Activated CD4-positive, alpha-beta T cell treated with anti-CD3 and anti-CD28 coated beads, Interleukin-2, amount 10 ng/mL, durations not matched to agents 7 days and 5 days (primary cell): ENCODE results near the gene DCST1. TPM values are rescaled to one million over a fixed set of nuclear protein-coding genes. Genes with fewer than 3 reads are reported as not detected.

Experiments
- CTCF ChIA-PET: fragments of 350-600 bp; sonication (Branson Sonifier 250); formaldehyde crosslinking; loops from one replicate; lab custom pipeline; 2021; ENCODE audit warnings: antibody characterized with exemption; lab: Charles Lee
- POLR2A ChIA-PET: fragments of 350-600 bp; sonication (Branson Sonifier 250); formaldehyde crosslinking; loops from one replicate; lab custom pipeline; 2021; ENCODE audit warnings: antibody characterized with exemption; lab: Charles Lee
- DNase-seq: peaks from one replicate; pipeline ENCODE4 v3.0.0-alpha.2; 2020
- H3K27ac Mint-ChIP-seq: one replicate; pipeline ENCODE4 v1.8.0; 2021; ENCODE audit warnings: mild to moderate bottlenecking, moderate library complexity, mixed read lengths
- H3K27me3 Mint-ChIP-seq: one replicate; pipeline ENCODE4 v1.8.0; 2021; ENCODE audit warnings: mixed read lengths
- H3K36me3 Mint-ChIP-seq: one replicate; pipeline ENCODE4 v1.8.0; 2021; ENCODE audit warnings: low read depth, mixed read lengths
- H3K4me1 Mint-ChIP-seq: one replicate; pipeline ENCODE4 v1.8.0; 2021; ENCODE audit warnings: mixed read lengths
- H3K4me3 Mint-ChIP-seq: one replicate; pipeline ENCODE4 v1.8.0; 2021; ENCODE audit warnings: mild to moderate bottlenecking, moderate library complexity, mixed read lengths
- H3K9me3 Mint-ChIP-seq: one replicate; pipeline ENCODE4 v1.8.0; 2021; ENCODE audit warnings: mixed read lengths
- total RNA-seq, 2 experiments: library from RNA; stranded (reverse); gene quantifications; one replicate each; pipeline ENCODE4 v1.2.3, GENCODE V29; 2021

The DCST1 gene
- total RNA-seq, 2 experiments from 2014 or later, result not detected

- no peak for DNase-seq
- no peak overlapping the region for H3K4me3 Mint-ChIP-seq
- POLR2A ChIA-PET, result no interaction called here
- no peaks in the 10 kb centered on the region for H3K36me3 Mint-ChIP-seq
- CTCF ChIA-PET, result interaction anchor here (0.7 to 21.0 kb wide), 2 partner anchors 12 to 15 kb away, joined by 3 to 222 read pairs; no protein-coding TSS in a partner anchor
- no peaks in the 10 kb centered on the region for H3K9me3 Mint-ChIP-seq
- no peak overlapping the region for H3K27ac Mint-ChIP-seq
- no peaks in the 10 kb centered on the region for H3K4me1 Mint-ChIP-seq
- H3K27me3 Mint-ChIP-seq, result peaks cover 3% of the 10 kb centered on the region
These were observed 3.9 kb upstream of the DCST1 start for GRCh38 chr1:155029513-155030242.

GRCh38 chr1:155030243-155030795 is 3.3 kb upstream of the DCST1 start:
- POLR2A ChIA-PET, result no interaction called here
- DNase-seq, result no peak
- CTCF ChIA-PET, result interaction anchor here (5.8 to 21.0 kb wide), 2 partner anchors 12 to 13 kb away, joined by 36 to 222 read pairs; no protein-coding TSS in a partner anchor
- peaks cover 3% of the 10 kb centered on the region for H3K27me3 Mint-ChIP-seq
- H3K27ac Mint-ChIP-seq, result no peak overlapping the region
- no peaks in the 10 kb centered on the region for H3K9me3 Mint-ChIP-seq
- H3K36me3 Mint-ChIP-seq, result no peaks in the 10 kb centered on the region
- no peak overlapping the region for H3K4me3 Mint-ChIP-seq
- H3K4me1 Mint-ChIP-seq, result no peaks in the 10 kb centered on the region

GRCh38 chr1:155030899-155031298 is 2.7 kb upstream of the DCST1 start:
- H3K27ac Mint-ChIP-seq, result no peak overlapping the region
- DNase-seq, result no peak
- no peaks in the 10 kb centered on the region for H3K36me3 Mint-ChIP-seq
- ChIA-PET CTCF (interaction anchor here (5.8 to 21.0 kb wide), 2 partner anchors 13 kb away, joined by 36 to 222 read pairs; no protein-coding TSS in a partner anchor), POLR2A (no interaction called here)
- no peaks in the 10 kb centered on the region for H3K4me1 Mint-ChIP-seq
- H3K27me3 Mint-ChIP-seq, result peaks cover 3% of the 10 kb centered on the region
- no peaks in the 10 kb centered on the region for H3K9me3 Mint-ChIP-seq
- H3K4me3 Mint-ChIP-seq, result no peak overlapping the region

- Mint-ChIP-seq H3K27me3 (peaks cover 7% of the 10 kb centered on the region), H3K4me1 (no peaks in the 10 kb centered on the region), H3K36me3 (no peaks in the 10 kb centered on the region), H3K4me3 (no peak overlapping the region), H3K27ac (no peak overlapping the region), H3K9me3 (no peaks in the 10 kb centered on the region)
- ChIA-PET POLR2A (no interaction called here), CTCF (interaction anchor here (0.6 to 21.0 kb wide), 7 partner anchors 11 to 140 kb away, joined by 3 to 222 read pairs (median 3); partner anchors contain the start of gene KRTCAP2)
- no peak for DNase-seq
These were observed 738 bp upstream of the DCST1 start for GRCh38 chr1:155032886-155033285.

- CTCF ChIA-PET, result interaction anchor here (0.6 to 21.0 kb wide), 3 partner anchors 9 to 441 kb away, joined by 4 to 222 read pairs (median 36); no protein-coding TSS in a partner anchor
- POLR2A ChIA-PET, result interaction anchor here (0.6 kb wide), 1 partner anchor 1073 kb away, joined by 3 read pairs; no protein-coding TSS in a partner anchor
- no peak for DNase-seq
- Mint-ChIP-seq H3K4me3 (no peak overlapping the region), H3K36me3 (no peaks in the 10 kb centered on the region), H3K27ac (no peak overlapping the region), H3K4me1 (peaks cover 6% of the 10 kb centered on the region), H3K9me3 (no peaks in the 10 kb centered on the region), H3K27me3 (peaks cover 10% of the 10 kb centered on the region)
These were observed 939 bp downstream of the DCST1 start for GRCh38 chr1:155034318-155035208.

GRCh38 chr1:155035936-155036335 is 2.3 kb downstream of the DCST1 start:
- H3K4me3 Mint-ChIP-seq, result no peak overlapping the region

GRCh38 chr1:155037043-155037442 is 3.4 kb downstream of the DCST1 start:
- CTCF ChIA-PET, result interaction anchor here (0.7 to 21.0 kb wide), 4 partner anchors 11 to 53 kb away, joined by 3 to 222 read pairs (median 3); no protein-coding TSS in a partner anchor
- Mint-ChIP-seq H3K27me3 (peaks cover 10% of the 10 kb centered on the region), H3K4me3 (no peak overlapping the region), H3K36me3 (no peaks in the 10 kb centered on the region), H3K9me3 (no peaks in the 10 kb centered on the region), H3K4me1 (peaks cover 6% of the 10 kb centered on the region), H3K27ac (no peak overlapping the region)
- DNase-seq, result no peak
- POLR2A ChIA-PET, result no interaction called here

More at GRCh38 chr1:155035936-155036335, 2.3 kb downstream of the DCST1 start:
- POLR2A ChIA-PET, result no interaction called here
- peaks cover 10% of the 10 kb centered on the region for H3K27me3 Mint-ChIP-seq
- CTCF ChIA-PET, result interaction anchor here (1.3 to 21.0 kb wide), 4 partner anchors 8 to 18 kb away, joined by 3 to 222 read pairs (median 20); no protein-coding TSS in a partner anchor
- peaks cover 6% of the 10 kb centered on the region for H3K4me1 Mint-ChIP-seq
- H3K36me3 Mint-ChIP-seq, result no peaks in the 10 kb centered on the region
- H3K9me3 Mint-ChIP-seq, result no peaks in the 10 kb centered on the region
- DNase-seq, result no peak
- no peak overlapping the region for H3K27ac Mint-ChIP-seq

- Mint-ChIP-seq H3K27me3 (peaks cover 11% of the 10 kb centered on the region), H3K27ac (no peak overlapping the region)
- CTCF ChIA-PET, result interaction anchor here (0.5 to 21.0 kb wide), 5 partner anchors 10 to 369 kb away, joined by 3 to 222 read pairs (median 4); partner anchors contain the start of gene KRTCAP2
These were observed 4.3 kb downstream of the DCST1 start for GRCh38 chr1:155037851-155038441.

GRCh38 chr1:155038602-155039307 is 5.1 kb downstream of the DCST1 start:
- Mint-ChIP-seq H3K4me3 (no peak overlapping the region), H3K27ac (no peak overlapping the region), H3K36me3 (no peaks in the 10 kb centered on the region), H3K4me1 (peaks cover 6% of the 10 kb centered on the region), H3K27me3 (peaks cover 11% of the 10 kb centered on the region), H3K9me3 (no peaks in the 10 kb centered on the region)
- no peak for DNase-seq
- POLR2A ChIA-PET, result no interaction called here
- CTCF ChIA-PET, result interaction anchor here (0.5 to 21.0 kb wide), 8 partner anchors 9 to 370 kb away, joined by 3 to 222 read pairs (median 4); partner anchors contain the start of genes ADAM15 and KRTCAP2

More at GRCh38 chr1:155037851-155038441, 4.3 kb downstream of the DCST1 start:
- POLR2A ChIA-PET, result no interaction called here
- H3K4me3 Mint-ChIP-seq, result no peak overlapping the region
- no peaks in the 10 kb centered on the region for H3K9me3 Mint-ChIP-seq
- peaks cover 6% of the 10 kb centered on the region for H3K4me1 Mint-ChIP-seq
- no peak for DNase-seq
- H3K36me3 Mint-ChIP-seq, result no peaks in the 10 kb centered on the region

- Mint-ChIP-seq H3K4me3 (no peak overlapping the region), H3K27me3 (peaks cover 11% of the 10 kb centered on the region), H3K36me3 (no peaks in the 10 kb centered on the region), H3K4me1 (peaks cover 6% of the 10 kb centered on the region), H3K27ac (no peak overlapping the region), H3K9me3 (no peaks in the 10 kb centered on the region)
- POLR2A ChIA-PET, result no interaction called here
- no peak for DNase-seq
- CTCF ChIA-PET, result interaction anchor here (0.9 to 21.0 kb wide), 4 partner anchors 11 to 46 kb away, joined by 4 to 222 read pairs (median 5); partner anchors contain the start of gene ADAM15
These were observed 5.7 kb downstream of the DCST1 start for GRCh38 chr1:155039308-155039669.

- CTCF ChIA-PET, result interaction anchor here (0.6 to 21.0 kb wide), 5 partner anchors 10 to 133 kb away, joined by 3 to 222 read pairs (median 6); partner anchors contain the start of gene ADAM15
- POLR2A ChIA-PET, result no interaction called here
- no peaks in the 10 kb centered on the region for H3K9me3 Mint-ChIP-seq
These were observed 6.9 kb downstream of the DCST1 start for GRCh38 chr1:155040358-155041093.

More at GRCh38 chr1:155040358-155041093, 6.9 kb downstream of the DCST1 start:
- no peak for DNase-seq
- Mint-ChIP-seq H3K27ac (no peak overlapping the region), H3K4me1 (peaks cover 16% of the 10 kb centered on the region), H3K36me3 (no peaks in the 10 kb centered on the region), H3K27me3 (peaks cover 11% of the 10 kb centered on the region), H3K4me3 (no peak overlapping the region)
